Activated CD4-positive, alpha-beta T cell treated with anti-CD3 and anti-CD28 coated beads, Interleukin-2, amount 50 U/mL, for 16 hours (primary cell): ENCODE data around the gene ENDOU.

Experiments
- DNase-seq: peaks from one replicate; pipeline ENCODE4 v3.0.0-alpha.2; 2020

ENDOU gene

DNA sequence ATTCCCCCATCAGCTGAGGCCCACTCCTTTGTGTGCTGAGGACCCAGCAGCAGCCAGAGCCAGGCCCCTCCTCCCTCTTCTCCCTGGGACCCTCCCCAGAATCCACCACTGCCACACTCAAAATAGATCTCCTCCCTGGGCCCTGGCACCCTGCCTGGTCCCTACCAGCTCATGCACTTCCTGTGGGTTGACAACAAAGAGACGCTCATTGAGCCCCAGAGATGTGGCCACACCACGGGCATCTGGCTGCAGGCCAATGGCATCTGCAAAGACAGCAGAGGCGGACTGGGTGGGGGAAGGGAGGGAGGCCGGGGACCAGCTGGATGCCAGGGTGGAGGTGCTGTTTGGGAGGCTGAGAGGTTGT lies 16.0 kb upstream of the ENDOU start:
- DNase-seq: peak; percentile 44

DNA sequence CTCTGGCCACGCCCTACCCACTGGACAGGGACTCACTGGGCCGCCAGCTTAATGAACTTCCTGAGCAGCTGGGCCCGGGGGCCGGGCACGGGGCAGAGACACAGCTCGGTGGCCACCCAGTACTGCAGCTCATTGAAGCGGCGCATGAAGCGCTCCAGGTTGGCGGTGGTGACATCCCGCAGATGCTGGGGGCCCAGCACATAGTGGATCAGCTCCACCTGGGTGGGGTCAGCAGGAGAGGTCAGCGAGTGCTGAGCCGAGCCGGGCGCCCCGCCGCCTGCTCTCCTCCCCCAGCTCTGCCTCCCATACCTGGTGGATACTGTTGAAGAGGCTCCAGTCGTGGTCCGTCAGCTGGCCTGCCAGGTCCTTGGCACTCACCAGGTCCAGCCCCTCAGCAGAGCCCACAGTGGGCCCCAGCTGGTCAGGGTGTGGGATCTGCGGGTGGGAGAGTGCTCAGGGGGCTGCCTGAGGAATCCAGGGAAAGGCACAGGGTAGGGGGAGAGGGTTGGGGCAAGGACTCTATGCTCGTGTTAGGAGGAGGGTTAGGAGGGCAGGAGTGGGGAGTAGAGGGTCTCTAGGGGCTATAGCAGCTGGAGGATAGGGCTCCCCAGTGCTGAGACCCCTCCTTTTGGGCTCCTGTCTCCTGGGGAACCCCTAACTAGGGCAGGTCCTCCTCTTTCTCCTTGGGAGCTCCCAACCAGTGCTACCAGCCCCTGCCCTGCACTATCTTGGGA lies 15.5 kb upstream of the ENDOU start:
- DNase-seq: no peak

DNA sequence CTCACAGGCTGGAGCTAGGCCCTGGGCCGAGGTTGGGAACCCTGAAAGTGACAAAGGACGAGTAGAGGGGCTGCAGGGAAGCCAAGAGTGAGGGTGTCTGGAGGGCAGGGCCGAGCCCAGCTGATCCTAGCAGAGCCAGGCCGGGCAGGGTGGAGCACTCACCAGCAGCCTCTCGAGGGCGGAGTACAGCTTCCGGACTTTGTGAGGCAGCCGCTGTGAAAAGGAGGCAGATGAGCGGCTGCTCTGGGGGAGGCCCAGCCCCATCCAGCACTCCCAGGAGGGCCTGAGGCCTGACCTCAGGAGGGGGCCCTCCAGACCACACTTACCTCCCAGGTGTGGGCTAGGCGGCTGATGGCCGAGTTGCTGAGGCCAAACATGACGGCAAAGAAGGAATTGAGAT lies 14.7 kb upstream of the ENDOU start:
- DNase-seq: no peak

DNA sequence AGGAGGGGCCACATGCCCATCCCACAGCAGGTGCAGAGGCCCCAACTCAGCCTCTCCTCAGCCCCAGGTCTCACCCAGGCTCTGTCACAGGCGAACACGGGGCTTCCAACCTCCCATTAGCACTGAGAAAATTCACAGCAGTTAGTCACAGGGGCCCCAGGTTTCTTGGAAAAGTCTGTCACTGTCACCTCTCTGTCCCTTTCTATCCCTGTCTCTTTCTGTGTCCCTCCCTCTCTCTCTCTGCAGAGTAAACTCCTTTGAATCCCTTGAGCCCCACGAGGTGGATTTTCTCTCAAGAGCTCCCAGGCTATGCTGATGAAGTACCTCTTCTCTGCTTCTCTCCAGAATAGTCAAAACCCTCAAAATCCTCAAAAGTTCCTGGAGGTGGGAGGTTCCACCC lies 14.0 kb upstream of the ENDOU start:
- no peak for DNase-seq

- no peak for DNase-seq
These were observed 12.8 kb upstream of the ENDOU start for GRCh38 chr12:47737936-47738594.

DNA sequence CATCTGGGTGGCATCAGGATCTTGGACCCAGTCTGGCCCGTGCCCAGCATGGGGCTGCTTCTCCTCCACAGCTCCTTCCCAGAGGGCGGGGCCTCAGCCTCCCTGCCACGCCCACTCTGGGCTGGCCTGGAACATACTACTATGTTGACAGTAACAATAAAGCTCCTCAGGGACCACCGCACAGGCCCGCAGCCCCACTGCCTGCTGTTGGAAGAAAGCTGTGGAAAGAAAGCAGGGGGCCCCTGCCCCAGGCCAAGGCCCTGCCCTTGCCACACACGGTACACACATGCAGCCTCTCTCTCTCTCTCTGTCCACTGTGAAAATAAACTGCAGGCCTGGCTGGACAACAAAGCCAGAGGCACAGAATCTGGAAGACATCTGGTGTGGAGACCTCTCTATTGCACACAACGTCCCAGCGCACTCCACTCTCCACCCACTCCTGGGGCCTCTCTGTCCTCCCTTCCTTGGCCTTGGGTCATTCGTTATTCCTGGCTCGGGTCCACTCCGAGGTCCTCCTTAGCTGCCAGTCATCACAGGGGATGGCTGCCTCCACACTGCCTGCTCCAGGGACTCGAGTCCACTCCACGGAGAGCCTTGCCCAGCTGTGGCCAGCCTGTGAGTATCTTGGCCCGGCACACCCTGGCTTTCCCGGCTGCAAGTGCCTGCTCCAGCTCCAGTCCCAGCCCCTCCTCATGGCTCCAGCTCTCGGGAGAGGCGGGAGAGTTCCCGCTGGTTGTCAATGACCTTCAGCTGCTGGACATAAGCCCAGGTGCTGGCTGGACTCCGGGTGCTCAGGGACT lies 11.8 kb upstream of the ENDOU start:
- DNase-seq: no peak

GRCh38 chr12:47736216-47736615 lies 10.9 kb upstream of the ENDOU start:
- DNase-seq: no peak

DNA sequence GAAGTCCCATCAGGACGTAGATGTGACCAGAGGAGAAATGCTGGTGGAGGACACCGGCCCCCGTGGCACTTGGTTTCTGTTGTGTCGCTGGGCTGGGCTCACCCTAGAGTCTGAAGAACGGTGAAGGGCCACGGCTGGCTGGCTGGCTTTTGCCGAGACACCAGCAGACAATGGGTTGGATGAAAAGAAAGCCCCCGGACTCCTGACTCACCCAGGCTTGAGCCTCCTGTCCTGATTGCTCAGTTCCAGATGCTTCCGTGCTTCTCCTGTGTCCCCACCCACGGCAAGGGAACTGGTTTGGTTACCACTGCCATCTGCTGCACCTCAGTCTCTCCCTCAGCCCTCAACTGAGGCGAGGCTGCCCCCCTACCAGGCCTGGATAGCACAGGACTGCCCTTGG lies 10.4 kb upstream of the ENDOU start:
- no peak for DNase-seq

DNA sequence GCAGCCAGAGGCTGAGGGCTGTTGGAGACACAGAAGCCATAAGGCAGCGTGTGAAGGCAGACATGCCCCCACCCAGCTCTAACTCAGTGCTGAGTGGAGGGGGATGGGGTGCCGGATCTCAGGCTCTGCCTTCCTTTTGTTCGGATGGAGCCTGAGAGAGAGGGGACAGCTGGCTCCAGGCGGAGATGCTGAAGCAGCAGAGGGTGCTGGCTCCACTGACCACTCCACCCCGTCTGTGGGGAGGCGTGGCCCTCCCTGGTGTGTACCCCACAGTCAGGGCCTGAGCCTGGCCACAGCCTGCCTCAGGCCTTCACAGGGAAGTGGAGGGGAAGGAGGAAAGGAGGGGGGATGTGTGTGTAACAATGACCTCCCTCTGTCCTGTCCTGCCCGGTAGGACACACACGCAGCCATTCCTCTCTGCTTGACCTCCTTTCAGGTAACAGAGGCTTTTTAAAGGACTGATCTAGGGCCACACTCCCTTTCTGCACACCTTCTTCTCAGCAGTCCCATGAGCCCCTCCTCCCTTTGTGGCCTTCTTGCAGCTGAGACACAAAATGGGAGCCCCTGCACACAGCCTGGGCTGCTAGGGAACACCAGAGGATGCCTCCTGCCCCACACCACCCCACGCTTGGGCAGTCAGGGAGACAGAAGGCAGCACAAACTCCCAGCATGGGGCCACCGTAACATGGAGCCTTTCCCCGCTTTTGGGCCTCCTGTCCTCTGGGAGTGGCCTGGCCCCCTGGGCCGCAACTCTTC lies 9.6 kb upstream of the ENDOU start:
- no peak for DNase-seq

DNA sequence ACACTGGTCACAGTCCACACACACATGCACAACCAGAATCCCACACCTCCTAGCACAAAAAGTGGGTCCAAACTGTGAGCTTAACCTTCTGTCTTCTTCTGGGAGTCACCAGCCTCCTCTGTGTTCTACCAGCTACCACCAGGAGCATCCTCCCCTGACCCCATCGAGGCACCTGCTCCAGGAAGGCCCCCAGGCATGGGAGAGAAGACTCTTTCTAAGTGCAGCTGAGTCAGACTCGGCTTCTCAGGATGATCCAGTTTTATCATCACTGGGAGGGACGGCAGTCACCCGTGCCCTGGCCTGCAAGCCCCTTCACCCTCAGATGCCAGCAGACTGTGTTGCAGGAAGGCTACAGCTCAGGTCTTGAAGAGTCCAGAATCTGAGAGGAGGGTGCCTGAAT lies 7.9 kb upstream of the ENDOU start:
- DNase-seq: no peak

DNA sequence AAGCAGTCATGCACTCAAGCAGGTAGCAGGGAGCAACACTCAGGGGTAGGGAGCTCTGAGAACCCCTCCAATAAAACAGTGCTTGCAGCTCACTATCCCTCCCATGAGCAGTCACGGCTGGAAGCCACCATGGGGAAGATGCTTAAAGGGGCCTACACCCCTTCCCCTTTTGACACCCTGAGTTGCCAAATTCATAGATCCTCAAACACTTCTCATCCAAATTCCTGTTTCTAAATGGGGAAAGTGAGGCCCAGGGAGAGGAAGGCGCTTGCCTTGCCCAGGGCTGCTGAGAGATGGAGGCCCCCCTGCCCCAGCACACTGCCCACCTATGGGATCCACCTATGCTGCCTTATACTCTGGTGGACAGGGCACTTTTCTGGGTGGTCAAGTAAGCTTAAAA lies 7.2 kb upstream of the ENDOU start:
- no peak for DNase-seq

DNA sequence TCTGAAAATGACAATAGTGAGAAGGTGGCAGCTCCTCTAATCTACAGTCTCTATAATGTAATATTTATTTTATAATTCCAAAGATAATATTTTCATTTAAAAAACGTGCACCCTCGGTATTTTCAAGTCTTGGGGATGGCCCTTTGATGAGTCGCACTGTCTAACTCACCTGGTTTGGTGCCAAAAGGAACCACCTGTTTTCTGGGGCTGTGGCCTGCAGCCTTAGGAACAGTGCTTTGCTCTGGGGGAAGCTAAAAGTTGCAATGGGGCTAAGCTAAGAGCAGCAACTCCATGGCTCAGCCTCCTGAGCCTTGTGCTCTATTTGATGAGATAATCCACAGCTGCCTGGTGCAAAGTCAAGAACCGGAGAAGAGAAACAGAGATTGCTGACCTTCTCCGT lies 6.4 kb upstream of the ENDOU start:
- no peak for DNase-seq

DNA sequence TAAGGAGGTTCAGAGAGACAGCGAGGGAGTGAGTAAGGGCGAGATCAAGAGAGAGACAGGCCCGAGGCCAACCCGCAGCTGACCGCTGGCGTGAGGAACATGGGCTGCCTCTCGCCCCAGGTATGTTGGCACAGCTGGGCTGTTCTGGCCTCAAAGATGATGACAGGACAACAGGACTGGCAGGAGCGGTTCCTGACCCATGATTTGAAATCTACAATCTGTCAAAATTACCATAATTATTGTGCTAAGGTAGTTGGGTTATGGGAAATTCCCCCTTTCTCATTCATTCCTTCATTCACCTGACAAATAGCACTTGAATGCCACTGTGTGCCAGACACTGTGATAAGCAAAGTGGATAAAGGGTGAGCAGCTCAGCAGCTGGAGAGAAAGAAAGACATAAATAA lies 5.1 kb upstream of the ENDOU start:
- no peak for DNase-seq

DNA sequence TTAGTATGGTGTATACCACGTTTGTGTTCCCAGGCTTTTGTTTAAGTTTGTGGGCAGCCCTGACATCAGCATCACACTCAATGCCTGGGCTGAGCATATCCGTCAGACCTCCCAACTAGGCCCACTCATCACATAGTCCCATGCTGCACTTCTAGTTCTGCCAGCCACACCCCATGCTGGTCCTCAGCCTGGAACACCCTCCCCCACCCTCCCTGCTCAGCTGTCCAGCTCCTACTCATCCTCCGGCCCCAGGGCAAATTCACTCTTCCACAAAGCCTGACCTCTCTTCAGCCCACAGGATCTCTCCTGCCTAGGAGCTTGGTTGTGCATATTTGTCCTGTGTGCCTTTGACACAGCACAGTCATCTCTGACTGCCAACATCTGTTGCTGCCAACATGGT lies 3.9 kb upstream of the ENDOU start:
- no peak for DNase-seq

- no peak for DNase-seq
These were observed 603 bp upstream of the ENDOU start for GRCh38 chr12:47725893-47726292.

GRCh38 chr12:47722941-47723631 lies 2.2 kb downstream of the ENDOU start:
- no peak for DNase-seq

GRCh38 chr12:47722136-47722834 lies 3.0 kb downstream of the ENDOU start:
- no peak for DNase-seq

DNA sequence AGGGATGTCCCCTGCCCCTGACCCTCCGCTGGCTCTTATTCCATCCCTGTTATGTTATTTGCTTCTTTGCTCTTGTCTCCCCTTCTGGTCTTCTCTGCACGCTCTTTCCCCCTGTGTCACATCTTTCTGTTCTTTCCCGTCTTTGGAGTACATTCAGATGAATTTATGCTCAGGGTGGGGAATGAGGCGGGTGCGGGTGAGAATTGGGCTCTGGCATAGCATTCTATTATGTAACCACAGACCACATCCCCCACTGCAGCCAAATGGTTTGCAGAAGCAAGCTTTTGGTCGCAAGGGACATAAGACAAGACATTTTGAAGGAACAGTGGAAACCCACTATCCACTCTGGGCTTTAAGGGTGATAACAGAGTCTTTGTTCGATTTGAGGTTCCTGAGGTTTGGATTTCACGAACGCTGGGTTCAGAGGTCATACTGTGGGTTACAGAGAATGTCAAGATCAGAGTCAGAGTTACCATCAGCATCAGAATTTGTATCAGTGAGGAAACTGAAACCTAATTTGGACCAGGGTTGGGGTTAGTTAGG lies 3.8 kb downstream of the ENDOU start:
- DNase-seq: no peak

- DNase-seq: no peak
These were observed 6.8 kb downstream of the ENDOU start for GRCh38 chr12:47718531-47718930.

- peak; percentile 42 for DNase-seq
These were observed 7.7 kb downstream of the ENDOU start for GRCh38 chr12:47717443-47718193.

DNA sequence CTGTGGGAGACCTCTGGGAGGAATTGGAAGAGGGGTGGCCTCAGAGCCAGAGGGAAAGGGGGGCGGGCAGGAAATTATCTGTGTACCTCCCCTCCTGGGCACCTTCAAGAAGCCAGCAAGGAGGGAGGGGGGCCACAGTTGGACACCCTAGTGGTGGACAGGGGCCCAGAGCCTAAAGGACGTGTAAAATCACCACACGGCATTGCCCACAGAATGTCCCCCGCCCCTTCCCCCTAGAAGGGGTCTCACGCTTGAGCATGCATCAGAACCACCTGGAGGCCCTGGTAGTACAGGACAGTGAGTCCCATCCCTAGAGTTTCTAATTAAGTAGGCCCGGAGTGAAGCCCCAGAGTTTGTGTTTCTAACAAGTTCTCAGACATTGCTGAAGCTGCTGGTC lies 8.2 kb downstream of the ENDOU start:
- no peak for DNase-seq
